HepG2 (cell line): ENCODE results near the gene HECTD2. TPM values are rescaled to one million over a fixed set of nuclear protein-coding genes. Genes with fewer than 3 reads are reported as not detected.

Experiments
- CREB3 ChIP-seq: sonication (generic); formaldehyde crosslinking; IDR thresholded peaks from 2 replicates; pipeline ENCODE4 v1.5.0; 2020; ENCODE audit warnings: missing genetic modification reagents
- FOXM1 ChIP-seq: sonication (generic); formaldehyde crosslinking; IDR thresholded peaks from 2 replicates; pipeline ENCODE4 v1.5.0; 2020; ENCODE audit warnings: missing genetic modification reagents
- HOXA7 ChIP-seq: sonication (generic); formaldehyde crosslinking; IDR thresholded peaks from 2 replicates; pipeline ENCODE4 v1.8.1; 2022; ENCODE audit warnings: mild to moderate bottlenecking, missing genetic modification reagents, moderate library complexity
- IKZF1 ChIP-seq: fragments of 450-650 bp; IDR thresholded peaks from 2 replicates; pipeline ENCODE4 v1.7.1; 2016
- KAT8 ChIP-seq: IDR thresholded peaks from 2 replicates; pipeline ENCODE4 v1.6.1; 2016; ENCODE audit warnings: missing genetic modification reagents, missing compliant biosample characterization
- MED8 ChIP-seq: sonication (generic); formaldehyde crosslinking; IDR thresholded peaks from 2 replicates; pipeline ENCODE4 v1.8.1; 2023; ENCODE audit warnings: mild to moderate bottlenecking, missing genetic modification reagents; ENCODE audit not compliant: insufficient replicate concordance
- MXI1 ChIP-seq: IDR thresholded peaks from 3 replicates; pipeline ENCODE4 v1.6.1; 2012; ENCODE audit warnings: low read depth, low read length, inconsistent platforms, borderline replicate concordance
- NCOA1 ChIP-seq: sonication (generic); formaldehyde crosslinking; IDR thresholded peaks from 2 replicates; pipeline ENCODE4 v1.9.0; 2021; ENCODE audit warnings: missing genetic modification reagents
- PCBP1 ChIP-seq: fragments of 200-400 bp; formaldehyde crosslinking; IDR thresholded peaks from 2 replicates; pipeline ENCODE4 v1.6.1; 2017; ENCODE audit warnings: mild to moderate bottlenecking, low read depth, low read length, borderline replicate concordance
- SALL1 ChIP-seq: sonication (generic); formaldehyde crosslinking; IDR thresholded peaks from 2 replicates; pipeline ENCODE4 v1.8.0; 2022; ENCODE audit warnings: mild to moderate bottlenecking, missing genetic modification reagents
- SIX1 ChIP-seq: sonication (generic); formaldehyde crosslinking; IDR thresholded peaks from 2 replicates; pipeline ENCODE4 v1.4.0; 2020; ENCODE audit warnings: missing genetic modification reagents, borderline replicate concordance
- TOPORS ChIP-seq: sonication (generic); formaldehyde crosslinking; IDR thresholded peaks from 2 replicates; pipeline ENCODE4 v1.8.0; 2023; ENCODE audit warnings: mild to moderate bottlenecking, missing genetic modification reagents
- ZNF142 ChIP-seq: sonication (generic); formaldehyde crosslinking; IDR thresholded peaks from 2 replicates; pipeline ENCODE4 v1.4.0; 2020; ENCODE audit warnings: missing genetic modification reagents
- ZNF260 ChIP-seq: sonication (generic); formaldehyde crosslinking; IDR thresholded peaks from 2 replicates; pipeline ENCODE4 v1.4.0; 2020; ENCODE audit warnings: missing genetic modification reagents, low read depth, mild to moderate bottlenecking, borderline replicate concordance
- ZNF496 ChIP-seq: sonication (generic); formaldehyde crosslinking; IDR thresholded peaks from 2 replicates; pipeline ENCODE4 v1.8.1; 2023; ENCODE audit warnings: mild to moderate bottlenecking, moderate library complexity, missing genetic modification reagents; ENCODE audit not compliant: insufficient replicate concordance
- ZNF512B ChIP-seq: sonication (generic); formaldehyde crosslinking; IDR thresholded peaks from 2 replicates; pipeline ENCODE4 v1.5.1; 2020; ENCODE audit warnings: missing genetic modification reagents, mild to moderate bottlenecking, borderline replicate concordance
- ZNF552 ChIP-seq: sonication (generic); formaldehyde crosslinking; IDR thresholded peaks from 2 replicates; pipeline ENCODE4 v1.9.0; 2022; ENCODE audit warnings: missing genetic modification reagents, mild to moderate bottlenecking, borderline replicate concordance
- ZNF746 ChIP-seq: sonication (generic); formaldehyde crosslinking; IDR thresholded peaks from 2 replicates; pipeline ENCODE4 v1.8.0; 2022; ENCODE audit warnings: mild to moderate bottlenecking, missing genetic modification reagents
- ZNF75D ChIP-seq: sonication (generic); formaldehyde crosslinking; IDR thresholded peaks from 2 replicates; pipeline ENCODE4 v1.8.1; 2023; ENCODE audit warnings: missing genetic modification reagents, mild to moderate bottlenecking, borderline replicate concordance
- ZSCAN25 ChIP-seq: sonication (generic); formaldehyde crosslinking; IDR thresholded peaks from 2 replicates; pipeline ENCODE4 v1.8.0; 2022; ENCODE audit warnings: mild to moderate bottlenecking, missing genetic modification reagents
- polyA plus RNA-seq, 8 experiments: library from polyadenylated mRNA; depleted of rRNA in 3 of 8; stranded (reverse) in 7 of 8; unstranded in 1 of 8; fragments of >200 nt; fragmentation: Illumina TruSeq in 4 of 8; extraction: Trizol in 4 of 8; gene quantifications; 2 replicates each; pipeline versions ENCODE4 v1.2.1 to v1.2.3, GENCODE V29; 2011 to 2016; ENCODE audit warnings: low read depth in 4 of 8, missing spikeins in 1 of 8, mixed read lengths in 1 of 8; ENCODE audit not compliant: insufficient read depth in 1 of 8
- total RNA-seq, 5 experiments: library from RNA; depleted of rRNA; stranded (reverse); fragments of >200 nt; fragmentation: Illumina TruSeq; extraction: Trizol; gene quantifications; 2 replicates each; pipeline ENCODE4 v1.2.3, GENCODE V29; 2016; ENCODE audit warnings: low read depth in 1 of 5

Gene HECTD2
- total and polyA plus RNA-seq, 2 of the 13 experiments (the other 11 are each of a cell fraction or from before 2014, with no cell fraction given): 3.2 to 5.2 TPM

- TF ChIP-seq NCOA1: 0 out of 2 replicates have a peak, but pooled peaks have one; percentile 4
- peak; percentile 75; the same call in 1 of the 2 replicates for TF ChIP-seq ZNF142 (CRISPR knock-in tag)
- peak; percentile 14; the same call in 1 of the 2 replicates for TF ChIP-seq CREB3 (CRISPR knock-in tag)
- peak; percentile 85; the same call in 1 of the 2 replicates for TF ChIP-seq PCBP1
- TF ChIP-seq ZNF552 (CRISPR knock-in tag): no peak
- TF ChIP-seq FOXM1: no peak
- TF ChIP-seq IKZF1: no peak
- no peak for TF ChIP-seq TOPORS (CRISPR knock-in tag)
- TF ChIP-seq MED8 (CRISPR knock-in tag): no peak
- peak; percentile 47; the same call in 1 of the 2 replicates for TF ChIP-seq ZNF746 (CRISPR knock-in tag)
- TF ChIP-seq KAT8: peak; percentile 59; the same call in 1 of the 2 replicates
- TF ChIP-seq ZNF496: no peak
- TF ChIP-seq SIX1 (CRISPR knock-in tag): no peak
- no peak for TF ChIP-seq HOXA7 (CRISPR knock-in tag)
- TF ChIP-seq ZNF260 (CRISPR knock-in tag): no peak
- peak; percentile 33 for TF ChIP-seq SALL1 (CRISPR knock-in tag)
- no peak for TF ChIP-seq ZSCAN25 (CRISPR knock-in tag)
- TF ChIP-seq ZNF512B (CRISPR knock-in tag): no peak
- no peak for TF ChIP-seq ZNF75D (CRISPR knock-in tag)
- peak; percentile 24; the same call in 1 of the 3 replicates for TF ChIP-seq MXI1
These were observed 875 bp upstream of the HECTD2 start (continued) for GRCh38 chr10:91409069-91409868.
